ENCODE measurements around the gene PDSS2. TPM values are rescaled to one million over a fixed set of nuclear protein-coding genes. Genes with fewer than 3 reads are reported as not detected.
"Not testable (repeated sequence)": the region's sequence is repeated elsewhere in the genome, so short reads cannot be mapped to it uniquely, and the experiment has no call there.

The PDSS2 gene
- total RNA-seq, 1 experiment from 2014 or later = 8.2 TPM

GRCh38 chr6:107218142-107218541 is 241.2 kb downstream of the PDSS2 start:
- DNase-seq (ENCODE audit: low spot score) = no peak

- DNase-seq (ENCODE audit: low spot score) = no peak
These were observed 242.1 kb downstream of the PDSS2 start for GRCh38 chr6:107217248-107217647.

GRCh38 chr6:107216197-107216933 is 243.0 kb downstream of the PDSS2 start:
- no peak for DNase-seq (ENCODE audit: low spot score)

- DNase-seq (ENCODE audit: low spot score) = no peak
These were observed 244.0 kb downstream of the PDSS2 start for GRCh38 chr6:107215334-107215733.

- no peak for DNase-seq (ENCODE audit: low spot score)
These were observed 244.7 kb downstream of the PDSS2 start for GRCh38 chr6:107214655-107215054.

- no peak for DNase-seq (ENCODE audit: low spot score)
These were observed 249.7 kb downstream of the PDSS2 start for GRCh38 chr6:107209406-107210305.

- no peak for DNase-seq (ENCODE audit: low spot score)
These were observed 252.0 kb downstream of the PDSS2 start for GRCh38 chr6:107207251-107207873.

- no peak for DNase-seq (ENCODE audit: low spot score)
These were observed 254.0 kb downstream of the PDSS2 start for GRCh38 chr6:107205058-107205998.

GRCh38 chr6:107202876-107203468 is 256.4 kb downstream of the PDSS2 start:
- DNase-seq (ENCODE audit: low spot score) = no peak

- no peak for DNase-seq (ENCODE audit: low spot score)
These were observed 260.5 kb downstream of the PDSS2 start for GRCh38 chr6:107198631-107199416.

- no peak for DNase-seq (ENCODE audit: low spot score)
These were observed 263.2 kb downstream of the PDSS2 start for GRCh38 chr6:107196152-107196551.

- not testable (repeated sequence) for DNase-seq (ENCODE audit: low spot score)
These were observed 264.6 kb downstream of the PDSS2 start for GRCh38 chr6:107194723-107195122.

GRCh38 chr6:107192830-107193229 is 266.5 kb downstream of the PDSS2 start:
- no peak for DNase-seq (ENCODE audit: low spot score)

- DNase-seq (ENCODE audit: low spot score) = no peak
These were observed 271.7 kb downstream of the PDSS2 start for GRCh38 chr6:107187630-107188029.

- DNase-seq (ENCODE audit: low spot score) = no peak
These were observed 273.3 kb downstream of the PDSS2 start for GRCh38 chr6:107186047-107186446.

- DNase-seq (ENCODE audit: low spot score) = no peak
These were observed 273.9 kb downstream of the PDSS2 start for GRCh38 chr6:107185391-107185970.

GRCh38 chr6:107184435-107184834 is 274.9 kb downstream of the PDSS2 start:
- DNase-seq (ENCODE audit: low spot score) = no peak

- no peak for DNase-seq (ENCODE audit: low spot score)
These were observed 279.3 kb downstream of the PDSS2 start for GRCh38 chr6:107180099-107180498.

- no peak for DNase-seq (ENCODE audit: low spot score)
These were observed 280.4 kb downstream of the PDSS2 start for GRCh38 chr6:107179004-107179403.

- DNase-seq (ENCODE audit: low spot score) = no peak
These were observed 285.6 kb downstream of the PDSS2 start for GRCh38 chr6:107173779-107174178.
